HG02763 (cell line): Measurements from ENCODE around the gene RPS14.

Experiments used
- ATAC-seq: cut with Tn5 transposase; IDR thresholded peaks from one replicate; pipeline ENCODE4 v1.9.1; 2021; ENCODE audit warnings: mild to moderate bottlenecking, moderate library complexity; ENCODE audit not compliant: unreplicated experiment

Gene RPS14

GRCh38 chr5:150449517-150450339 is at the start of gene RPS14:
TSS of gene RPS14 (minus strand) at chr5:150449739. CDS start at chr5:150447733, 2,006 bp downstream.
- ATAC-seq = peak; percentile 88

- no peak for ATAC-seq
Observed at GRCh38 chr5:150498971-150499370, 49.4 kb upstream of the RPS14 start.

- ATAC-seq = no peak
Observed at GRCh38 chr5:150498501-150498900, 49.0 kb upstream of the RPS14 start.

- ATAC-seq = no peak
Observed at GRCh38 chr5:150497989-150498317, 48.4 kb upstream of the RPS14 start.

GRCh38 chr5:150497274-150497988 is 47.9 kb upstream of the RPS14 start:
- no peak for ATAC-seq

GRCh38 chr5:150496534-150496933 is 47.0 kb upstream of the RPS14 start:
- ATAC-seq = no peak

GRCh38 chr5:150496098-150496497 is 46.6 kb upstream of the RPS14 start:
- ATAC-seq = no peak

- ATAC-seq = no peak
Observed at GRCh38 chr5:150492621-150493020, 43.1 kb upstream of the RPS14 start.

- no peak for ATAC-seq
Observed at GRCh38 chr5:150491876-150492275, 42.3 kb upstream of the RPS14 start.

GRCh38 chr5:150490754-150491153 is 41.2 kb upstream of the RPS14 start:
- ATAC-seq = no peak

- ATAC-seq = no peak
Observed at GRCh38 chr5:150490296-150490669, 40.7 kb upstream of the RPS14 start.

GRCh38 chr5:150489360-150490295 is 40.1 kb upstream of the RPS14 start:
- ATAC-seq = peak; percentile 84

GRCh38 chr5:150488519-150489359 is 39.2 kb upstream of the RPS14 start:
- no peak for ATAC-seq

- no peak for ATAC-seq
Observed at GRCh38 chr5:150487199-150488061, 37.9 kb upstream of the RPS14 start.

- no peak for ATAC-seq
Observed at GRCh38 chr5:150486402-150487198, 37.1 kb upstream of the RPS14 start.

GRCh38 chr5:150485693-150486401 is 36.3 kb upstream of the RPS14 start:
- ATAC-seq = no peak

GRCh38 chr5:150484964-150485692 is 35.6 kb upstream of the RPS14 start:
- ATAC-seq = no peak
